Heart right ventricle (tissue), 16 donors: ENCODE data around the gene ALCAM. TPM values are rescaled to one million over a fixed set of nuclear protein-coding genes. Genes with fewer than 3 reads are reported as not detected.

Experiments
- ATAC-seq, 8 donors: fragments of 200-7000 bp; cut with Tn5 transposase; one replicate each; pipeline ENCODE4 v1.9.1; 2020; ENCODE audit warnings: mild to moderate bottlenecking in 8 of 8, moderate library complexity in 8 of 8, moderate number of reproducible peaks in 1 of 8
- DNase-seq, 2 donors: peaks; one replicate each; pipeline ENCODE4 v3.0.0-alpha.2; 2020
- H3K27ac ChIP-seq, 10 donors: fragments of 200-600 bp; sonication (generic) in 2 of 10; one replicate each; pipeline versions ENCODE4 v1.5.0 to v1.8.0; 2020 to 2022; ENCODE audit warnings: mild to moderate bottlenecking in 3 of 10
- H3K27me3 ChIP-seq, 7 donors: fragments of 200-600 bp; one replicate each; pipeline ENCODE4 v1.8.0; 2021 to 2022; ENCODE audit warnings: mild to moderate bottlenecking in 2 of 7
- H3K36me3 ChIP-seq, 9 donors: fragments of 200-600 bp; sonication (generic) in 1 of 9; one replicate each; pipeline versions ENCODE4 v1.5.0 to v1.8.0; 2020 to 2022; ENCODE audit warnings: mild to moderate bottlenecking in 2 of 9
- H3K4me1 ChIP-seq, 9 donors: fragments of 200-600 bp; sonication (generic) in 1 of 9; one replicate each; pipeline versions ENCODE4 v1.5.0 to v1.8.0; 2020 to 2022; ENCODE audit warnings: mild to moderate bottlenecking in 4 of 9
- H3K4me3 ChIP-seq, 10 donors: fragments of 200-600 bp; sonication (generic) in 2 of 10; one replicate each; pipeline versions ENCODE4 v1.5.0 to v1.8.0; 2020 to 2022; ENCODE audit warnings: mild to moderate bottlenecking in 7 of 10, moderate library complexity in 2 of 10
- H3K9me3 ChIP-seq, 11 donors: fragments of 200-600 bp in 10 of 11; sonication (generic) in 2 of 11; one replicate each; pipeline versions ENCODE4 v1.5.0 to v1.8.0; 2013 to 2022; ENCODE audit warnings: mild to moderate bottlenecking in 2 of 11, control low read depth in 1 of 11, moderate library complexity in 1 of 11
- CTCF ChIP-seq, 9 donors: fragments of 200-600 bp; sonication (generic) in 2 of 9; IDR thresholded peaks; one replicate each; pipeline versions ENCODE4 v1.5.0 to v1.8.0; 2021 to 2022; ENCODE audit warnings: antibody characterized with exemption in 9 of 9, mild to moderate bottlenecking in 5 of 9, moderate library complexity in 1 of 9
- WGBS, 2 donors: extraction: QIAGEN DNeasy Blood & Tissue Kit; methylation state at CpG; one replicate each; pipeline ENCODE4 v1.1.7; 2013; ENCODE audit warnings: inconsistent platforms in 1 of 2; 5-methylcytosine and 5-hydroxymethylcytosine counted together
- intact Hi-C, 10 donors: fragments of 100-400 bp; cut with DNase I; formaldehyde crosslinking; loops; one replicate each; pipeline versions ENCODE4 v1.11.1 to v1.14.2; 2022
- polyA plus RNA-seq, 2 donors: library from polyadenylated mRNA; stranded (reverse); fragments of 200-250 nt; gene quantifications; one replicate each; pipeline ENCODE4 v1.2.3, GENCODE V29; 2013
- total RNA-seq, 10 donors: library from RNA; stranded (reverse); fragmentation: NEBNext Ultra II Directional in 3 of 10; extraction: Animal tissue kit (Norgen Biotek cat#: 25700) in 3 of 10; gene quantifications; one replicate each; pipeline versions ENCODE4 v1.2.1 to v1.2.4, GENCODE V29; 2021 to 2023
- donor health status: Arrhythmogenic right ventricular cardiomyopathy.
- donor health status: ischemic (EF 13 %, LVEDD 7.1; RV severe dilation, severe dysfunction).
- donor health status: healthy with polysubstance abuse.
- donor health status: DM: no; HTN: yes; CAD: no.
- donor health status: DM: no; HTN: no; CAD: no.
- donor health status: ischemic (EF 25% LVEDD 6.9; RV normal size, moderate dysfunction).
- donor health status: ischemic (EF 25% LVEDD 5.7; RV mildly dilated, moderate dysfunction).
- donor health status: healthy.
- donor health status: DM: yes; HTN: yes; CAD: no.
- donor health status: Ischemic cardiomyopathy.
- donor health status: ischemic (EF 35%, LVEDD 5.7; RV mildly dilated, moderate dysfunction).
- donor health status: nonischemic (EF 11% LVEDD 7.7; RV severe dilation, severe dysfunction).
- donor health status: DM: yes; HTN: yes; CAD: no.
- donor health status: PGD.
- donor health status: ischemic (EF 29% LVEDD 5.4; RV normal size, mild dysfunction).
- donor health status: nonischemic (EF 23%, LVEDD 6.1; RV moderate dilation, normal function).

Gene ALCAM
- total and polyA plus RNA-seq, 12 donors: 1.3 to 23.9 (median 3.6) TPM

- no peak overlapping the region for H3K27ac ChIP-seq
- TF ChIP-seq CTCF (IDR thresholded peaks at IDR 0.05): no peak
- H3K9me3 ChIP-seq: no peaks in the 10 kb centered on the region
- peaks cover 0 to 32% (median 12%) of the 10 kb centered on the region in 9 donors for H3K4me1 ChIP-seq
- no peaks in the 10 kb centered on the region for H3K36me3 ChIP-seq
- ATAC-seq (no peak), DNase-seq (no peak)
- no peak overlapping the region for H3K4me3 ChIP-seq
- peaks cover 0 to 6% (median 0%) of the 10 kb centered on the region in 7 donors for H3K27me3 ChIP-seq
- WGBS, 2 donors: 71 to 74% methylated on average over 1 of the region's 1 CpG
- intact Hi-C loops: loop anchor here in 4 of 10 donors (10.0 kb wide), 3 partner anchors 727 to 1087 kb away; no protein-coding TSS in a partner anchor
These were observed 4.6 kb upstream of the ALCAM start for GRCh38 chr3:105362021-105362665.

- ATAC-seq (no peak), DNase-seq (no peak)
- H3K27ac ChIP-seq: no peak overlapping the region
- intact Hi-C loops: loop anchor here in 4 of 10 donors (10.0 kb wide), 3 partner anchors 729 to 1089 kb away; no protein-coding TSS in a partner anchor
- no peak overlapping the region for H3K4me3 ChIP-seq
- TF ChIP-seq CTCF (IDR thresholded peaks at IDR 0.05): no peak
- 84 to 95% methylated on average over 4 of the region's 4 CpGs for WGBS, 2 donors
- H3K27me3 ChIP-seq: peaks cover 0 to 6% (median 0%) of the 10 kb centered on the region in 7 donors
- H3K9me3 ChIP-seq: no peaks in the 10 kb centered on the region
- H3K36me3 ChIP-seq: no peaks in the 10 kb centered on the region
- H3K4me1 ChIP-seq: peaks cover 0 to 43% (median 26%) of the 10 kb centered on the region in 9 donors
These were observed 2.6 kb upstream of the ALCAM start for GRCh38 chr3:105364128-105364527.

- Histone ChIP-seq H3K27ac (no peak overlapping the region), H3K9me3 (no peaks in the 10 kb centered on the region), H3K4me3 (no peak overlapping the region), H3K4me1 (peaks cover 0 to 44% (median 34%) of the 10 kb centered on the region in 9 donors), H3K36me3 (no peaks in the 10 kb centered on the region), H3K27me3 (peaks cover 0 to 6% (median 0%) of the 10 kb centered on the region in 7 donors)
- ATAC-seq: no peak
- WGBS, 2 donors: 57 to 62% methylated on average over 5 of the region's 5 CpGs
- TF ChIP-seq CTCF (IDR thresholded peaks at IDR 0.05): no peak
- intact Hi-C loops: loop anchor here in 6 of 10 donors (5.0 to 10.0 kb wide), 6 partner anchors 152 to 1093 kb away; no protein-coding TSS in a partner anchor
- DNase-seq: no peak
These were observed 1.7 kb upstream of the ALCAM start for GRCh38 chr3:105365081-105365390.

DNA sequence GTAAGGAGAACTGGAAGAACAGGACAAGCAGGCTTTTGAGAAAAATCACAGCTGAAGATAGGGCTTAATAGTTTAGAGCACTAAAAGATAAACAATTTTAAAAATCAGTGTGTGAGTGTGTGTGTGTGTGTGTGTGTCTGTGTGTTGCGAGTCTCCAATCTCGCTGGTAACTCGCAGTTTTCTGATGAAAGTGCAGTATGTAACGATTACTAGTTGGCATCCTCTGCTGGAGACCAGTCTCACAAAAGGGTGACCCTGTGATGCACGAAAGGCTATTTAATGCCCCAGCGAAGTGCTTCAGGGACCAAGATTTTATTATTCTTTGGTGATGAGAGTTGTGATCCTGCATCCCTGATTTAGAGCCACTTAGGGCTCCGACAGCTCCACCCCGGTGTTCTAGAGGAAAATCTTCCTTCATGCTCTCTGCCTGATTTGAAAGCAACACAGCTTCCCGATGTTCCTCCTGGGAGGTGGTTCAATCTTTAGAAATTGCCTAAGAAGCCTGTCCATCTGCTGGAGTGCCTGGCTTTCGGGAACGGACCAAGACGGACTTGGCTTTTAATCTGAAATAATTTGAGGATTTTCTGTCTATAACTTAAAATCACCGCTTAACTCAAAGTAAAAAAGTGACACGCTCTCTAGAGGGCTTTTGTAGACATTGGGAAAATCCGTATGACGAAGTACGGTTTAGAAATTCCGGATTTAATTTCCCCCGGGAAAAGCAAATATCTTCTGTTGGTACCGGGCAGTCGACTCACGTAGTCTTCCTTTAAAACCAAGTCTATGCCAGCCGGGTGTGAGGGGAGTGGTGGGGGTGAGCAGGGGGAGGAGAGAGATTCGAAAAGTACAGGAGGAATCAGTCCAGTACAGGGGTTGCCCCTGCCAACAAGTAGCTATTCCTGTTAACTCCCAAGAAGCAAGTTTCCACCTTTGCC, 1.1 kb upstream of the ALCAM start:
- WGBS, 2 donors: 4% methylated on average over 24 of the region's 24 CpGs

More for the DNA sequence above, 1.1 kb upstream of the ALCAM start:
- TF ChIP-seq CTCF (IDR thresholded peaks at IDR 0.05): no peak
- peak in 7 of 8 donors; percentile 2 to 34 (median 6) for ATAC-seq
- intact Hi-C loops: loop anchor here in 6 of 10 donors (5.0 to 10.0 kb wide), 6 partner anchors 152 to 1093 kb away; no protein-coding TSS in a partner anchor
- Histone ChIP-seq H3K36me3 (no peaks in the 10 kb centered on the region), H3K4me3 (peak overlapping the region; percentile 36 to 77 (median 62)), H3K9me3 (no peaks in the 10 kb centered on the region), H3K27ac (peak overlapping the region in 1 of 10 donors; percentile 83), H3K4me1 (peaks cover 0 to 47% (median 34%) of the 10 kb centered on the region in 9 donors), H3K27me3 (peaks cover 0 to 6% (median 0%) of the 10 kb centered on the region in 7 donors)
- no peak for DNase-seq
